ENCODE measurements around the gene PRR23E.

The PRR23E gene

DNA sequence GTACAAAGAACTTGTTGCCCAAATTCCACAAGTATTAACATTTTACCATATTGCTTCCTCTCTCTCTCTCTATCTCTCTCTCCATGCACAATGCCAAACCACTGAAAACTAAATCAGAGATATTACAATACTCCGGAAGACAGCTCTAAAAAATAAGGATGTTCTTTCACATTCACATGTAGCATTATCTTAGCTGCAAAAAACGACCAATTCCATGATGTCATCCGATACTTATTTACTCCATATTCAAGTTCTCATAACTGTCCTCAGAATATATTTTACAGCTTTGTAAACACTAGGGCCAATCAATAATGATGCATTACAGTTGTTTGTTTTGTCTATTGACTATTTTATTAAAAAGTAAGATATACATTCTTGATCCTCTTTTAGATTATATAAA, 7.7 kb upstream of the PRR23E start:
- no peak for ATAC-seq
- no peak for DNase-seq

DNA sequence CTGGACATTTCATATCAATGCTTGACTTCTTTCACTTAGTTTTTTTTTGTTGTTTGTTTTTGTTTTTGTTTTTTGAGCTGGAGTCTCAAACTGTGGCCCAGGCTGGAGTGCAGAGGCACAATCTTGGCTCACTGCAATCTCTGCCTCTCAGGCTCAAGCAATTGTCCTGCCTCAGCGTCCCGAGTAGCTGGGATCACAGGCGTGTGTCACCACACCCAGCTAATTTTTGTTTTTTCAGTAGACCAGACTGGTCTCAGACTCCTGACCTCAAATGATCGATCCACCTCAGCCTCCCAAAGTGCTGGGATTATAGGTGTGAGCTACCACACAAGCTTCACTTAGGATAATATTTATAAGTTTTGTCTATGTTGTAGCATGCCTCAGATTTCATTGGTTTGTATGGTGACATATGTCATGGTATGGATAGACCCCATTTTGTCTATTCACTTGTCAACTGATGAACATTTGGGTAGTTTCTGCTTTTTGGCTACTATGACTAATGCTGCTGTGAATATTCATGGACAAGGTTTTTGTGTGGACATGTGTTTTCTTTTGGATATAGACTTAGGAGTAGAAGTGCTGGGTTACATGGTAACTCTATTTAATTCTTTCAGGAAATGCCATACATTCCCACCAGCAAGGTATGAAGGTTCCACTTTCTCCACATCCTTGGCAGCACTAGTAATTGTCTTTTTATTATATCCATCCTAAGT, 6.8 kb upstream of the PRR23E start:
- ATAC-seq (no peak), DNase-seq (no peak)

DNA sequence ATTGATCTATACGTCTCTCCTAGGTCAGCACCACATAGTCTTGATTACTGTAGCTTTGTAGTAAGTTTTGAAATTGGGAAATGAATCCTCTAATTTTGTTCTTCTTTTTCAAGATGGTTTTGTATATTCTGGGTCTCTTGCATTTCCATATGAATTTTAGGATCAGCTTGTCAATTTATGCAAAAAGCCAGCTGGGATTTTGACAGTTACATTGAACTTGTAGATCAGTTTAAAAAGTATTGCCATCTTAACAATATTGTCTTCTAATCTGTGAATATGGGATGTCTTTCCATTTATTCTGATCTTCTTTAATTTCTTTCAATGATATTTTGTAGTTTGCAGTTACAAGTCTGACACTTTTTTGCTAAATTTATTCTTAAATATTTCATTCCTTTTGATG, 5.6 kb upstream of the PRR23E start:
- no peak for ATAC-seq

DNA sequence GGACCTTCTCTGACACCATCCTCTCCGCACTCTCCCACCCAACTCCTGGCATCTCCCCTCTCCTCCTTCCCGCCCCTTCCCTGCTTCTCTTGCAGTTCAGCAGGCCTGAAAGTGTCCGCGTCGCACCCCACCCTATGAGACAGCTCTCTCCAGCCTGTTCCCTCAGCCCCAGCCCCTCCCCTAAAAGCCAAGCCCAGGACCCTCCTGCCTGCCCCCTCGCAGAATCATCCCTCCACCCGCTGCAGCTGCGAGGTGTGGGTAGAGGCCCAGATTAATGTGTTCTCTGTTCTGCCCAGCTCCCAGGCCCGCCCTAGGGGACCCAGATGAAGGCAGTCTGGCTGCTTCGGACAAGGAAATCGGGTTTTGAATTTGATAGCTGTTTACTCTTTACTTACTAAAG, 410 bp downstream of the PRR23E start:
- DNase-seq: no peak
- no peak for ATAC-seq

More for the DNA sequence above, 5.6 kb upstream of the PRR23E start:
- no peak for DNase-seq

DNA sequence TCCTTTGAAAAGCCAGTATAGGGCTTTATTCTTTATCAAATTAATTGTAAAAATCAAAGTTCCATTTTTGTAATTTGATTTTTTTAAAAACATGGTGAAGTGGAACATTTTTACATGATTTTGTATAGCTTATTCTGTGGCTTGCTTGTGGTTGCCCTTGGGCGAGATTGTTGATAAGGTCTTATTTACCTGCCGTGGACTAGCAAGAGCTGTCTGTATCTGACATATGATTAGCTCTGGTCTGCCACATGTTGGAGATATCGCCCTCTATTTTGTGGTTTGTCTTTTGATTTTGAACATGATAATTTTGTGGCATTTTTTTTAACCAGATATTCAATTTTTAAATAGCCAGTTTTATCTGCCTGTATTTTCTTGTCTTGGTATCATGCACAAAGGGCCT, 844 bp downstream of the PRR23E start:
- no peak for DNase-seq

DNA sequence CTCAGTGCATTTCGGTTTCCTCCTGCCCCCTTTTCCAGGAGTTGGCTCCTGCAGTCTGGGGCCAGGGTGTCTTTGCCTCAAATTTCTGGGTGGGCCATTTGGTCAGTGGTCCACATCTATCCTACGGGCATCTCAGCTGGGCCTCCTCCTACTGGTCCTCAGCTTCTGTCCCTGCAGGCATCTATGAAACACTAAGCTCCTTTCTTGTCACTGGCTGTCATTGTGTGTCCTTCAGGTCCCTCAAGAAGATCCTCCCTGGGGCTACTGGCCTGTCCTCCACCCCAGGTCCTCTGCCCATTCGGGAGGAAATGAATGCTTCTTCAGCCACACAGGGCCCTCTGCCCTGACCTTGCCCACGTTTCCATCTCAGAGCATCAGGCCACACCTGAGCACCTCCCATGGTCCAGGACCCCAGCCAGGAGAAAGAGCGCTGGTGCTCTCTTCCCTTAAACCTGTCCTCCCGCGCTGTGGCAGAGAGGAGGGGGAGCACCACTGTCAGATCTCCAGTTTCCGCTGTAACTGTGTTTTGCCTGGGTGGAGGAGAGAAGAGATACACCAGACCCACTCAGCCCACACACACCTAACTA, 1.8 kb downstream of the PRR23E start:
- DNase-seq (no peak), ATAC-seq (no peak)

More for the DNA sequence above, 844 bp downstream of the PRR23E start:
- ATAC-seq: no peak

DNA sequence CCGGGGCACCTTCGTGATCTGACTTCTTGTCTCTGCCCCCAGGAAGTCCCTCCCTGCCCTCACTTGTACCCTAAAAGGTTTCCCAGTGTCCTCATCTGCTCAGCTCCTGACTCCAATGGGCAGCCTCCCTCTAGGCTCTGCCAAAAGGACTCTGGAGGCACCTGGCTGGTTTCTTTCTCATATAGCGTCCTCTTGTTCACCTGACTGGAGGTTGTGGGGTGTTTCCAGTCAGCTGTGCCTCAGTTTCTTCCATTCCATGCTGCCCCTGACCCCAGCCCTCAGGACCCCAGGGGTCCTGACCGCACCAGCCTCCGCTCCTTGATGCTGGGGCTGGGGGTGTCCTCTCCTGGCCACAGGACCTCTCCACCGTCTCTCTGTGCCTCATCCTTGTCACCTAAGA, 2.5 kb downstream of the PRR23E start:
- ATAC-seq (no peak), DNase-seq (no peak)

DNA sequence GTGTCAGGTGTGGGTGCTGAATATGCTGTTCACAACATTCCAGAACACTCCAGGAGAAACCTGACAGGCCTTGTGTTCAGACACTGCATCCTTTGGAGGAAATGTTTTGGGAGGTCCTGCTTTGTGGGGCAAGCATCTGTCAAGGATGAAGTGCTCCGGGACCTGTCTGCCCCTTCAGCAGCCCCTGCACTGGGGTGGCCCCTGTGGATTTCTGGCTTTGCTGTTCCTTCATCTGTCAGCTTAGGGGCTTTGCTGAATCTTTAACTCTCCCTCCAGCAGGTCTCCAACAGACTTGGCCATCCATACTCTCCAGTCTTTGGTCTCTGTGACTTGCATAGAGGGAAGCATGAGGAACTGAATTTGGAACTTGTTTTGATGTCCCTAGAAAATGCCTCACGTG, 3.1 kb downstream of the PRR23E start:
- ATAC-seq: no peak
- DNase-seq: no peak

DNA sequence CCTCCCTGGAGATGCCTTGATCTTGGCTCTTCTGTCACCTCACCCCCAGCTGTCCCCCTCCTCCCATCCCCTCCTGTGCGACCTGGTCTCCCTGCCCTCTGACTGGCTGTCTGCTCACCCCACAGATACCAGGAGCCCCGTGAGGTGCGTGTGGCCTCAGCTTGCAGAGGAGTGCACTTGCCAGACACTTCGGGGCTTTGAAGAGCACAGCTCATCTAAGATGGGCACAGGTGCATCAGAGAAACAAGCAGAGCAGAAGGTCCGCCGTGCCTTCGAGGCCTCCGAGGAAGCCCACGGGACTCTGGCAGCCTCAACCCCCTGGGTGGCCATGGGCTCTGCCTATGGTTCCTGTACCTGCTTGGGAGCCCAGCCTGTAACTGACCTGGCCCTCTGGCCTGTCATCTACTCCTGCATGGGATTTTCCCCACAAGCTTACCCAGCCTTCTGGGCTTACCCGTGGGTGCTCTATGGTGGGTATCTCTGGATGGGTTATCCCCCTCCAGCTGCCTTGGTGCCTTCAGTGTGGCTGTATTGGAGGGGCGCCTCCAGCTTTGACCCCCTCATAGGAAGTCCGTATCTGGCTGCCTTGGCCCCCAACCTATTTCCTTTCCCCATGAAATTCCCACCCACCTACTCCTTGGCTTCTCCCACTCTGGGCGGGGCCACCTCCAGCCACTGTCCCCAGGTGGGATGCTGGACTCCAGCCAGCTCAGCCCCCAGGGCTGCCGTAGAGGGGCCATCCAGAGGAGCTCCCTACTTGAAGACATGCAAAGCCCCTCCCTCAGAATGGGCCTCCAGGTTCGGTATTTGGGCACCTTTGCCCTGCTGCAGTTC, 3.8 kb downstream of the PRR23E start:
- ATAC-seq (no peak), DNase-seq (no peak)

DNA sequence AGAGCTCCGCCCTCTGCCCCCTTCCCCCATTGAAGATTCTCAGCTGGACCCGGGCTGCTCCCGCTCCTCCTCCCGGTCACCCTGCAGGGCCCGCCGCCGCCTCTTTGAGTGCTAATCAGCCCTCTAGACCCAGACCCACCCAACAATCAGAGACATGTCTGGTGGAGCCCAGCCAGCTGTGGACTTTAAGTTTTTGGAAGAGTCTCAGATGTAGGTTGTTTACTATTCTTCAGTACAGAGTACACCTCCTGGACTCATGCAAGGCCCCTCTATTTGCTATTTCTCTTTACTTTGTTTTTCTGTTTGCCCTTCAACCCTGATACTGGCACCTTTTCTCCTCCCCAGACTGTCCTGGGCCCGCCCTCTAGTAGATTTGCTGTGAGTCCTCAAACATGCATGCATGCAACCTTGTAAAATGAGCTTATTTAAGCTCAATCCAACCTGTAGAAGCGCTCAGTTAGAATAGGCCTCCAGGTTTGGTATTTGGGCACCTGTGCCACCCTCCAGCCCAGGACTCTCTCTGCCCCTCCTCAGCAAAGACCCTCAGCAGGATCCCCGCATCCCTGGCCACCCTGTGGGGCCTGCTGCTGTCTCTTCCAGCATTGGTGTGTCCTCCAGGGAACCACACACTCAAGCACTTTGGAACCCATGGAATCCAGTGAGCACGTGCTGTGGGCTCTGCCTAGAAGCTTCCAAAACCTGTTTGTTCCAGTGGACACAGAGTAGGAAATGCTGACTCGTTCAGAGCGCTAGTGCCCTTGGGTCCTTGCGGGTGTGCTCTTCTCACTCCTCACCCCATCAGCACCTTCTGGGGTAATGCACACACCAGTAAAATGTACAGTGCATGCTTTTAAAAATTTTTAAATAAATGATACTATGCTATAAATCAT, 4.6 kb downstream of the PRR23E start:
- ATAC-seq (no peak), DNase-seq (no peak)

DNA sequence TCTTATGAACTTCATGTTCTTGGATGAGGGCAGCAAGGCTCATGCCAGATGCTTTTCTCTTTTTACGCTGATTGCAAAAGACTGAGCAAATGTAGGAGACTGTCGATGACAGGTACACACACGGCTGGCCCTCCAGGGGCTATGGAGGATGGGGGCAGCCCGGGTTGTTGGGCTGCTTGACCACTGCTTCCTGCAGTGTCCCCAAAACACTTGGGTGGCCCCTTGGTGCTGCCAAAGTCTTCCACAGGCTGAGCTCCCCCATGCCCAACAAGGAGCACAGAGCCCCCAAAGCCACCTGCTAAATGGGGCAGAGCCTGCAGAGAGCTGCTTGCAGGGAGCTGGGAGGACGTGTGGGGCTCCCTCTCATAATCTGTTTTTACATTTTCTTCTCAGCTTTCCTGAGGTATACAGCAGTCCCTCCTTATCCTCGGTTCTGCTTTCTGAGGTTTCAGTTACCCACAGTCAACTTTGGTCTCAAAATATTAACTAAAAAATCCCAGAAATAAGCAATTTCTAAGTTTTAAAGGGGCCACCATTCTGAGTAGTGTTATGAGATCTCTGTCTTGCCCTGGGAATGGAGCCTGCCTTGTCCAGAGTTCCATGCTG, 7.3 kb downstream of the PRR23E start:
- ATAC-seq (no peak), DNase-seq (no peak)

DNA sequence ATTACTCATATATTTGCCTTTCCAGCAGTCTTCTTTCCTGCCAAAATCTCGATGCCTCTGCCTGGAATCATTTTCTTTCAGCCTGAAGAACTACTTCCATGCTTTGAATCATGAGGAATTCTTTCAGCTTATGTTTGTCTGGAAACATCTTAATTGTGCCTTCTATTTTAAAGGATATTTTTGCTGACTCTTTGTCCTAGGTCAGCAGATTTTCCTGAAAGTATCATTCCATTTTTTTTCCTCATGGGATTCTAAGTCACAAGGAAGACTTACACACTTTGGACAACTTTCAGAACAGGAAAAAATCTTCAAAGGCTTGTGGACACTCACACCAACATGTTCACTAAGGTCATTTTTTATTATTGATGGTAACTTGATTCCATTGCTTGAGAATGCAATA, 10.1 kb downstream of the PRR23E start:
- DNase-seq (no peak), ATAC-seq (no peak)

DNA sequence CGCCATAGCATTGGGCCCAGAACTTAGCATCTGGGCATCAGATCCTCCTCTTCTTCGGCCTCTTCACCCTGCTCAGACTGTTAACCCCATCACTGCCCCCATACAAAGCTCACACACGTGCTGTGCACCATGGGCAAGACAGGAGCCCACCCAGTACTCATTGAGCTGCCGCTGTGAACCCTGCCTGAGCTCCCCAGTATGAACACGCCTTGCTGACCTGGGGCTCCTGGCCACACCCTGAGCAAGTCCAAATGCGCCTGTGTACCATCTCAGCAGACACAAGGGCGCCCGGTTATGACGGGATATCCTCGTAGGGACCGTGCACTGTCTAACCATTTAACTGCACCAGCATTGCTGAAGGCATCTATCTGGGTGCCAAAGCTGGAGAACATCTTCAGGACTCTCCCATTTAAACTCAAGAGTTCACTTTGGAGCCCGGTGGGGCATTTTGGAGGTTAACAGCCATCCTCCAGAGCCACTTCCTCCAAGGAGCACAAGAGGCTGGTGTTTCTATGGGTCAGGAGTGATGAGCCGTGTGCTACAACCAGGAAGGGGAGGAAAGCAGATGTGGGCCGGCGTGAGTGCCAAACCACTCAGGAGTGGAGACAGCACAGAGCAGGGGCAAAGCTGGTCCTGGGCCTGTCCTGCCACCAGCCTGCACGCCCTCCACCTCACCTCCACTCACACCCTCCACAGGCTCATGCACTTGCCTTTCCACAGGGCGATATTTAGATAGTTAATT, 12.1 kb downstream of the PRR23E start:
- no peak for DNase-seq
- ATAC-seq: no peak

DNA sequence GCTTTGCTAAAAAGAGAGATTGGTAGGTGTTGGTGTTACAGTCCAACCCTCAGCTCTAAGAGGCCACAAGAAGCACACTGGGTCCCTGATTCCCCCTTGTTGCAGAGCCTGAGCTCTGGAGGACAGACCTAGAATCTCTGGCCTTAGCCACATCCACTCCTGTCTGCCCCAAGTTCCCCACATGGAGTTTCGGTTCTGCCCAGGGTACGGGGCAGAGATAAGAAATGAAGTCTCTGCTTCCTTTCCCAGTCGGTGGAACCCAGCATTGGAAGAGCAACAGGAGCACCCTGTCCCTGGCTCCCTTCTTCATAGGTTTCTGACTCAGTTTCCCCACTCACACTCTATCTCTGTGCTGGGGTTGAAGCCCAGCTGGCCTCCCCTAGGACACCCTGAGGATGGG, 13.2 kb downstream of the PRR23E start:
- ATAC-seq: no peak
- DNase-seq: no peak

DNA sequence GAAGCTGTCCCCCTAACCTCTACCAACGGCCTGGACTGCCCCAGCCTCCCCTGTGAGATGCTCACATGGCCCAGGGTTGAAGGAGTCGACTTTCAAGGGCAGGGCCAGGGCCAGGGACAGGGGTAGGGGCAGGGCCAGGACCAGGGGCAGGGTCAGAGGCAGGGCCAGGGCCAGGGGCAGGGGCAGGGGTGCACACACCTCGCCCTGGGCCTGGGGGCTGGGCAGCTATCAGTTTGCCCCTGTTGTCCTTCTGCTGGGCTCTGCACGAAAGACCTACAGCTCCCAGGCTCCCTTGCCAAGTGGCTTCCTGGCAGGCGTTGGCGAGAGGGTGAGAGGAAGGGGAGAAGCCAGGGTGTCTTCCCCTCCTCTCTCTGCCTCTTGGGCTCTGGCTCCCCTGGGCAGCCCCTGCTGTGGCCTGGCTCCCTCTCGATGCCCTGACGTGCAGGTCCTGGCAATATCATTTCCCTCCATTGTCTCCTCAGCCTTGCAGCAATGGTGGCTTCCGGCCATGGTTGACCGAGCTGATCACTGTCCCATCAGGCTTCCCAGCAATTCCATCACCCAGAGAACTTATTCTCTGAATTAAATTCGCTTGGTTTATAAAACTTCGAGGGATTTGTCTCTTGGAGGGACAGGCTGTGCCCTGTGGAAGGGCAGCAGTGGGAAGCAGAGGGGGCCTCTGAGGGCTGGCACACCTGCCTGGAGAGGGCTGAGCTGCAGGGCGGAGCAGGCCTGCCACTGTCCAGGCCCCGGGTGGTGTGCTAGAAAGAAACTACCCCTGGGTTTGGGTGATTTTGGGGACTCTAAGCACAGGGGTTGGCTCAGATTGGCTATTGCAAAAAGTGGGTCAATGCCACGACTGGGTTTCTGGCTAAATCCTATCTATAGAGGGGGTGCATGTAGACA, 13.9 kb downstream of the PRR23E start:
- no peak for DNase-seq
- ATAC-seq: no peak

DNA sequence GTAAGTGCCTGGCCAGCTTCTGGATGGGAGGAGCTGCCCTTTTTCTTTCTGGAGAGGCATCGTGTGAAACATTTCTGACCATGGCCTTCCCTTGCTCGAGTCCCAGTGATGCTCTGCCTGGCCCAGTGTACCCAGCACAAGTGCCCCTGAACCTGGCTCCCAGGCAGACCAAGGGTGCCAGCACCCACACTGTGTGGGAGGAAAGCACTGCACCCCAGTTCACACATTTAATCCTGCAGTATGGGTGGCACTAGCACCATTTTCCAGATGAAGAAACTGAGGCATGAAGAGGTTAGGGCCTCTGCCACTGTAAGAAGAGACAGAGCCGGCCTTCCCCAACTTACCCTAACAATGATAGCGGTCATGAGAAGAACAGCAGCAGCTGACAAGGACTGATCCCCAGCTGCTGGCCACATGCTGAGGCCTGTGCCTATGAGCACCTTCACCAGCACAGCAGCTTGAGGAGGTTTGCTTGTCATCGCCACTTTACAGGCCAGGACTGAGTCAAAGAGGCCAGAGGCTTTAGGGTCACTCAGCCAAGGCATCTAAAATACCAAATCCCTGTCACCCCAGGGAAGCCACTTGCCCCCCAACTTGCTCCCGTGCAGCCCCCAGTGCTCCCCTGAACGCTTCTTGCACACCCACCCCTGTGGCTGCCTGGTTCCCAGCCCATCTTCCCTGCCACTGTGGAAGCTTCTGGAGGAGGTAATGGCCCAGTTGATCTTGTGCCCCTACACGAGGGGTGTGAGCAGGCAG, 15.0 kb downstream of the PRR23E start:
- DNase-seq (no peak), ATAC-seq (no peak)

DNA sequence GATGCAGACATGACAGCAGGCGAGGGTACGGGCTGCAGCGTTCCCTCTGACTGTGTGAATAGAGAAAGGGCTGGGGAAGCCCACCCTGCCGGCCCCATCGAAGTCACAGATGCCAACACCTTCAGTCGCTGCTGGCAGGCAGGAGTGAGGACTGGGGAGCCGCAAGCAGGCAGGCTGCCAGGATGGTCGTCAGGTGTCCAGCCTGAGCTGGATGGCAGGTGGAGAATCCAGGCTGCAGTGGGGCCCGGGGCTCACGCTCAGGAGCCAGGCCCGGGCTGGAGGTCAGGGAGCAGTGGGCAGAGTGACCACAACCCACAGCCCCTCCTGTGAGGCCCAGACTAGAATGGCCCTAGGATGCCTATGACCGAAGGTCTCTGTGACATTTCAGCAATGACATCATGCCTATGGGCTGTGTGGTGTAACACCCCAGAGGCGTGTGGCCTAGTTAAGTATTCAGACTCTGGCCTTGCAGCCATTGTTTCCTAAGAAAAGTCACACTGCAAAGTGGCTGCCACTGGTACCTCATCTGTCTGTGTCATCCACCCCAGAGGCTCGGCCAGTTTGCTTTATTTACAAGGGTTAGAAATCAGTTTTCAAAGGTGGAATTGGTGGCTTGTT, 15.7 kb downstream of the PRR23E start:
- DNase-seq: no peak
- ATAC-seq: no peak

DNA sequence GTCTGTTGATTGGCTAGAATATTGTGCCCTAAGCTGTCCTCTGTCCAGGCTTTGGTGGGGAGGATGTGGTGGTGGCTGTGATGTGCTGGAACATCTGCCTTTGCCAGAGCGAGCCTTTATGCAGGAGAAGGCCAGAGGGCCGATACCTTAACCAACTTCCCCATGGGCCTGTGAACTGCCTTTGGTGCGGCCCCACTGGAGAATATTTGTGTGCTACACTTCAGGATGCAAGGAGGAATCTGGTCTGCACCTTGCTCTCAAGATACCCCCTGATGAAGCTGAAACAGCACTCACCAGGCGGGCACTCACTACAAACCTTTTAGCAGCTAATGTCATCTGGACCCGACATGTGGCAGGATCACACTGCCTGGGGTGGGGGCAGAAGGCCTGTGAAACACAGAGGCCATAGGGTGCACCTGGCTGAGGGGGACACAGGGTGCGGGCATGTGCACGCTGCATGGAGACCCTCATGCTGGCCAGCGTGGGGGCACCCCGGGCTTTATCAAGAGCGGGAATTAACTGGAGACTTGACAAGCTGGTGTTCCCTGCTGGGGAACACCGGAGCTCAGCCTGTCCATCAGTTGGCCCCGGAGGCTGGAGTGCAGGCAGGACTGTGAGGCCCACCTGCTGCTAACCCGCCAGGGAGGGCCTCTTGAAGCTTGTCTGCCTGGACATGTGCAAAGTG, 16.4 kb downstream of the PRR23E start:
- no peak for DNase-seq
- ATAC-seq: no peak
